ENCODE measurements around the gene CAPRIN1. TPM values are rescaled to one million over a fixed set of nuclear protein-coding genes. Genes with fewer than 3 reads are reported as not detected.

Gene CAPRIN1
- total RNA-seq (2022) (190 and 219 TPM in 2 replicates), Bru-seq, nascent RNA (percentile 93 among the genes with signal in this experiment), BruChase-seq, experiment 1, labeled RNA remaining after a 6-hour chase (percentile 97 among the genes with signal in this experiment), BruChase-seq, experiment 2, labeled RNA remaining after a 2-hour chase (percentile 93 among the genes with signal in this experiment)
- long read RNA-seq, full-length matches to known transcripts, result 246 of 293 reads
- long read RNA-seq, partial matches to known transcripts, result 33 of 293 reads
- long read RNA-seq, other reads (novel, unspliced or antisense), result 14 of 293 reads

DNA sequence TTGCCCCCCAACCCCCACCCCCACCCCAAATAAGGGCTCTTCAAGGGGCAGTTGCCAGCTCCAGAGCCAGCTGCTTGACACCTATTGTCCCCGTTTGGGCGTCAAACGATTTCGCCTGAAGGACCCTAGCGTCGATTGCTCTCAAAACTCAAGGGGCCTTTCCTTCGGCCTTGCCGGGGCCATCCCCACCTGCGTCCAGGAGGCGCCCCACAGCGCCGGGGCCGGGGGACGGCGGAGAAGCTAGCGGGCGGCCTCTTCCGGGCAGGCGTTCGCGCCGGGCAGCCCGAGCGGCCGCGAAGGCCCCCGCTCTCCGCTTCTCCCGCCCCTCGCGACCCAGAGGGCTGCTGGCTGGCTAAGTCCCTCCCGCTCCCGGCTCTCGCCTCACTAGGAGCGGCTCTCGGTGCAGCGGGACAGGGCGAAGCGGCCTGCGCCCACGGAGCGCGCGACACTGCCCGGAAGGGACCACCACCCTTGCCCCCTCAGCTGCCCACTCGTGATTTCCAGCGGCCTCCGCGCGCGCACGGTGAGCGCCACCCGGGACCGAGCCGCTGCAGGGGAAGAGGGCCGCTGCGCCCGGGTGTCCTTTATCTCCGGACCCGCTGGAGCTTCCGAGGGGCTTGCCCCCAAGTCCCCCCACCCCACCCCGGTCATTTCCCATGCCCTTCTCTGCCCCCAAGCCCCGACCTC lies at the start of gene CAPRIN1:
Gene CAPRIN1 (plus strand): TSS at position 383 of the 687 bp plus-strand sequence. CDS start 690 bp downstream, outside the sequence.
- POLR2A ChIA-PET, result interaction anchor here (0.6 to 7.5 kb wide), 23 partner anchors 11 to 330 kb away, joined by 3 to 74 read pairs (median 4); partner anchors contain the start of gene NAT10
- Mint-ChIP-seq H3K36me3 (ENCODE audit: insufficient read depth, unreplicated experiment) (peaks cover 17% of the 10 kb centered on the region), H3K4me1 (ENCODE audit: insufficient read depth, unreplicated experiment) (peaks cover 17% of the 10 kb centered on the region), H3K27me3 (ENCODE audit: insufficient read depth, unreplicated experiment) (no peaks in the 10 kb centered on the region), H3K9me3 (ENCODE audit: unreplicated experiment) (no peaks in the 10 kb centered on the region), H3K27ac (ENCODE audit: low read depth, unreplicated experiment) (peak within 1 kb of the TSS; percentile 96), H3K4me3 (ENCODE audit: unreplicated experiment) (peak within 1 kb of the TSS; percentile 99)
- TF ChIP-seq, protein P1, sequence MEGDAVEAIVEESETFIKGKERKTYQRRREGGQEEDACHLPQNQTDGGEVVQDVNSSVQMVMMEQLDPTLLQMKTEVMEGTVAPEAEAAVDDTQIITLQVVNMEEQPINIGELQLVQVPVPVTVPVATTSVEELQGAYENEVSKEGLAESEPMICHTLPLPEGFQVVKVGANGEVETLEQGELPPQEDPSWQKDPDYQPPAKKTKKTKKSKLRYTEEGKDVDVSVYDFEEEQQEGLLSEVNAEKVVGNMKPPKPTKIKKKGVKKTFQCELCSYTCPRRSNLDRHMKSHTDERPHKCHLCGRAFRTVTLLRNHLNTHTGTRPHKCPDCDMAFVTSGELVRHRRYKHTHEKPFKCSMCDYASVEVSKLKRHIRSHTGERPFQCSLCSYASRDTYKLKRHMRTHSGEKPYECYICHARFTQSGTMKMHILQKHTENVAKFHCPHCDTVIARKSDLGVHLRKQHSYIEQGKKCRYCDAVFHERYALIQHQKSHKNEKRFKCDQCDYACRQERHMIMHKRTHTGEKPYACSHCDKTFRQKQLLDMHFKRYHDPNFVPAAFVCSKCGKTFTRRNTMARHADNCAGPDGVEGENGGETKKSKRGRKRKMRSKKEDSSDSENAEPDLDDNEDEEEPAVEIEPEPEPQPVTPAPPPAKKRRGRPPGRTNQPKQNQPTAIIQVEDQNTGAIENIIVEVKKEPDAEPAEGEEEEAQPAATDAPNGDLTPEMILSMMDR (IDR thresholded peaks at IDR 0.05; ENCODE audit: unreplicated experiment), result no peak
- CTCF ChIA-PET, result interaction anchor here (0.5 to 2.1 kb wide), 8 partner anchors 15 to 461 kb away, joined by 3 to 10 read pairs (median 4); no protein-coding TSS in a partner anchor
- DNase-seq (ENCODE audit: unreplicated experiment), result peak; percentile 86
- intact Hi-C loops (cut with micrococcal nuclease), result loop anchor here (2.0 kb wide), 1 partner anchor 53 kb away; the partner anchor contains the start of gene NAT10
- BruUV-seq (replicated peaks), result no TSS peak

DNA sequence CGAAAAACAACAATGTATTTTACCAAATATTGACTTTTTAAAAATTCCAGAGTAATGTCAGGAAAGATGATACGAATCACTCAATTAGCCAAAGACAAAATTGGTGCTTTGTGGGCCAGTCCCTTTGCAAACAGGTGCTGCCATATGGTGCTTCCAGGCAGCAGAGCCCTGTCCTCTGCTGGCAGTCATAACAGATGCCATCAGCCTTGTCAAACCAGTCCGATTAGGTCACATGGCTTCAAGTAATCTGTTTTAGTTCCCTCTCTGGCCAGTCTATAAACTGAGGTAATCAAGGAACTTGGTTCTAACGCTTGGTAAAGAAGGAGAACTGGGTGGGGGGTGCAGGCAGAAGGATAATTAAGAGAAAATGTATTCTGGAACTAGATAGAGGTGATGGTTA lies 49.1 kb upstream of the CAPRIN1 start:
- Mint-ChIP-seq H3K27me3 (ENCODE audit: insufficient read depth, unreplicated experiment) (peaks cover 16% of the 10 kb centered on the region), H3K27ac (ENCODE audit: low read depth, unreplicated experiment) (no peak overlapping the region), H3K4me3 (ENCODE audit: unreplicated experiment) (no peak overlapping the region), H3K9me3 (ENCODE audit: unreplicated experiment) (no peaks in the 10 kb centered on the region), H3K4me1 (ENCODE audit: insufficient read depth, unreplicated experiment) (peaks cover 7% of the 10 kb centered on the region), H3K36me3 (ENCODE audit: insufficient read depth, unreplicated experiment) (no peaks in the 10 kb centered on the region)
- BruUV-seq (replicated peaks), result no TSS peak
- DNase-seq (ENCODE audit: unreplicated experiment), result no peak
- CTCF ChIA-PET, result interaction anchor here (0.7 to 1.4 kb wide), 2 partner anchors 22 to 889 kb away, joined by 4 read pairs; no protein-coding TSS in a partner anchor
- intact Hi-C loops (cut with micrococcal nuclease), result no loop called here
- TF ChIP-seq, protein P1 (IDR thresholded peaks at IDR 0.05; ENCODE audit: unreplicated experiment), result no peak
- POLR2A ChIA-PET, result interaction anchor here (0.6 to 0.9 kb wide), 2 partner anchors 19 to 31 kb away, joined by 3 read pairs; no protein-coding TSS in a partner anchor

DNA sequence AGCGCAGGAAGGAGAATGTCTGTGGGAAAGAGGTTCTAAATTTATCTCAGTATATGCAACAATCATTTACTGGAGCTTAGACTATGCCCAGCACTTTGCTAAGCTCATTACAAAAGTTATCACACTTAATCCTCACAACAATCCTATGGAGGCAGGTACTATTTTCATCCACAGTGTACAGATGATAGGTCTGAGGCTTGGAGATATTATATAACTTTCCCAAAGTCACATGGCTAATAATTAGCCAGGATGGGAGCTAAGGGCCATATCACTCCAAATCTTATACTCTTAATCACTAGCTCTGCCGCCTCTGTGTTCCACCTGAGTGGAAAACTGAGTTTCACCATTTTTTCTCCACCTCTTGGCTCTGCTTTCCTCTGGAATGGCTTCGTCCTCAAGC lies 47.3 kb upstream of the CAPRIN1 start:
- H3K27ac Mint-ChIP-seq (ENCODE audit: low read depth, unreplicated experiment), result no peak overlapping the region
- TF ChIP-seq, protein P1 (IDR thresholded peaks at IDR 0.05; ENCODE audit: unreplicated experiment), result no peak
- peaks cover 16% of the 10 kb centered on the region for H3K27me3 Mint-ChIP-seq (ENCODE audit: insufficient read depth, unreplicated experiment)
- intact Hi-C loops (cut with micrococcal nuclease), result no loop called here
- no peak overlapping the region for H3K4me3 Mint-ChIP-seq (ENCODE audit: unreplicated experiment)
- BruUV-seq (replicated peaks), result no TSS peak
- H3K36me3 Mint-ChIP-seq (ENCODE audit: insufficient read depth, unreplicated experiment), result no peaks in the 10 kb centered on the region
- no peak for DNase-seq (ENCODE audit: unreplicated experiment)
- no peaks in the 10 kb centered on the region for H3K9me3 Mint-ChIP-seq (ENCODE audit: unreplicated experiment)
- CTCF ChIA-PET, result interaction anchor here (1.0 to 1.2 kb wide), 2 partner anchors 11 to 14 kb away, joined by 3 to 4 read pairs; no protein-coding TSS in a partner anchor
- POLR2A ChIA-PET, result interaction anchor here (0.5 kb wide), 1 partner anchor 146 kb away, joined by 3 read pairs; no protein-coding TSS in a partner anchor
- H3K4me1 Mint-ChIP-seq (ENCODE audit: insufficient read depth, unreplicated experiment), result no peaks in the 10 kb centered on the region

DNA sequence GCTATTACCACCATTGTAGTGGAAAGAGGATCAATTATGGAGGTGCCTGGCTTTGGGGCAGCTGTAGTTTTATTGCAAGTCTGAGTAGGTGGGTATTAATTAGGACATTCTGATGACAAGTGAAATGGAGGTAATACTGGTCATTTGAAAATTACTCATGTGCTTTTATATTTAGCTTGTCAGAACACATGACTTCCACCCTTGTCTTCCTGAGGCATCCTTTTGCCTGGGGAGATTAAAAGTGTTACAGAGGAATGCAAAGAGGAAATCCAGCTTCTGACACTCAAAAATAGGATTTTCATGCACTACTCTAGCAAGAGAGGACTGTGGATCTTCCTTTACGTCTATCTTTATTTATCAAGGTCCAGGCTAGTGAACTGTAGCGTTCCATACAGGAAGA lies 44.7 kb upstream of the CAPRIN1 start:
- no peak overlapping the region for H3K27ac Mint-ChIP-seq (ENCODE audit: low read depth, unreplicated experiment)
- BruUV-seq (replicated peaks), result no TSS peak
- H3K4me3 Mint-ChIP-seq (ENCODE audit: unreplicated experiment), result no peak overlapping the region
- intact Hi-C loops (cut with micrococcal nuclease), result no loop called here
- TF ChIP-seq, protein P1 (IDR thresholded peaks at IDR 0.05; ENCODE audit: unreplicated experiment), result no peak
- ChIA-PET POLR2A (interaction anchor here (1.5 to 1.6 kb wide), 2 partner anchors 22 to 44 kb away, joined by 5 read pairs; partner anchors contain the start of gene CAPRIN1), CTCF (interaction anchor here (0.6 to 4.8 kb wide), 6 partner anchors 9 to 461 kb away, joined by 3 to 42 read pairs (median 4); no protein-coding TSS in a partner anchor)
- no peaks in the 10 kb centered on the region for H3K9me3 Mint-ChIP-seq (ENCODE audit: unreplicated experiment)
- peaks cover 16% of the 10 kb centered on the region for H3K27me3 Mint-ChIP-seq (ENCODE audit: insufficient read depth, unreplicated experiment)
- H3K4me1 Mint-ChIP-seq (ENCODE audit: insufficient read depth, unreplicated experiment), result no peaks in the 10 kb centered on the region
- DNase-seq (ENCODE audit: unreplicated experiment), result no peak
- H3K36me3 Mint-ChIP-seq (ENCODE audit: insufficient read depth, unreplicated experiment), result no peaks in the 10 kb centered on the region
